Stimulated activated CD8-positive, alpha-beta memory T cell treated with anti-CD3 and anti-CD28 coated beads, Interleukin-15, amount 100 ng/mL, for 4 hours (primary cell): ENCODE results near the gene DUOX1.
A peak's percentile ranks its signal among the peaks of the same experiment; 100 is the strongest.

ENCODE experiments used
- DNase-seq, 2 donors: peaks; one replicate each; pipeline ENCODE4 v3.0.0-alpha.2; 2020; ENCODE audit warnings: low read depth in 2 of 2

The DUOX1 gene

DNA sequence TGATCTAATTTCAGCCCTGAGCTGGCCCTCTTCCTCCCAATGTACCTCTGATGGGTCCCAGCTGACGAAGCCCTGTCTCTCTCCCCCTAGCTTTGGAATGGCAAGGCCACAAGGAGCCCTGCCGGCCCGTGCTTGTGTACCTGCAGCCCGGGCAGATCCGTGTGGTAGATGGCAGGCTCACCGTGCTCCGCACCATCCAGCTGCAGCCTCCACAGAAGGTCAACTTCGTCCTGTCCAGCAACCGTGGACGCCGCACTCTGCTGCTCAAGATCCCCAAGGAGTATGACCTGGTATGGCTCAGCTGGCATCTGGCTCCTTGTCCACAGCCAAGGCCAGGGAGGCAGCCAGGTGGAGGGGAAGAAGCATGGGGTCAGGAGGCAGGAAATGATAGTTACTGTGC lies 14.2 kb downstream of the DUOX1 start:
- no peak for DNase-seq

DNA sequence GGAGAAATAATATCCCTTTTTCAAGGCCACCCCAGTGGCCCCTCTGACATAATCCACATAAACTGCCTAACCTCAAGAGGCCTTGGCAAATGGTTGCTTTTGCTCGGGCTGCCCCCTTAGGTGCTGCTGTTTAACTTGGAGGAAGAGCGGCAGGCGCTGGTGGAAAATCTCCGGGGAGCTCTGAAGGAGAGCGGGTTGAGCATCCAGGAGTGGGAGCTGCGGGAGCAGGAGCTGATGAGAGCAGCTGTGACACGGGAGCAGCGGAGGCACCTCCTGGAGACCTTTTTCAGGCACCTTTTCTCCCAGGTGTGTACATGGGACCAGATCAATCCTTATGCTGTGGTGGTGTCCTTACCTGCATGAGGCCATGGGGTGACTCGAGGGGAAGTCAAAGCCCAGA lies 15.0 kb downstream of the DUOX1 start:
- DNase-seq = no peak

DNA sequence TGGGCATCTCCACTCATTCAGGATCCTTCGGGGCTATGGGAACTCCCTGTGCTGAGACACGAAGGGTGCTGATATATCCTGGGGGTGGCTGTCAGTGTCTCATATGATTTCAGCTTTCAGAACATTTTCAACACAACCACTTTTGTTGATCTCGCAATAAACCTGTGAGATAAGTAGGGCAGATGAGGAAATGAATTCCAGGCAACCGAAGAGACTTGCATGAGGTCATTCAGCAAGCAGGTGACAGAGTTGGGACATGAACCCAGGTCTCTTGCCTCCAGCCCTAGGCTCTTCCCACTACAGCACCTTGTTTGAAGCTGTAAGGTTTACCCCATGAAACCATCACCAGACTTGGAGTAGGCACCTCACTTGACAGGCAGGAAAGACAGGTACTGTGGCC lies 16.6 kb downstream of the DUOX1 start:
- no peak for DNase-seq

DNA sequence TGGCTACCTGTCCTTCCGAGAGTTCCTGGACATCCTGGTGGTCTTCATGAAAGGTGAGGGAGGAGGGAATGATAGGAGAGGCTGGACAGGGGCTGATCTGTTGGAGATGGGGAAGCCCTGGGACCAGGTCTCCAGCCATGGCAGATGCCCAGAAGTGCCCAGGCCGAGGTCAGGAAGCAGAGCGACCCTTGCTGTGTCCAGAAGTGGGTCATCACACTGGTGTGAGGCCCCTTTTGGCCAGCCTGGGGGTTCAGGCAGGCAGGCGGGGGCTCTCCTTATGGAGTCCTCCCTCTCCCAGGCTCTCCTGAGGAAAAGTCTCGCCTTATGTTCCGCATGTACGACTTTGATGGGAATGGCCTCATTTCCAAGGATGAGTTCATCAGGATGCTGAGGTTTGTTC lies 17.8 kb downstream of the DUOX1 start:
- DNase-seq = no peak

DNA sequence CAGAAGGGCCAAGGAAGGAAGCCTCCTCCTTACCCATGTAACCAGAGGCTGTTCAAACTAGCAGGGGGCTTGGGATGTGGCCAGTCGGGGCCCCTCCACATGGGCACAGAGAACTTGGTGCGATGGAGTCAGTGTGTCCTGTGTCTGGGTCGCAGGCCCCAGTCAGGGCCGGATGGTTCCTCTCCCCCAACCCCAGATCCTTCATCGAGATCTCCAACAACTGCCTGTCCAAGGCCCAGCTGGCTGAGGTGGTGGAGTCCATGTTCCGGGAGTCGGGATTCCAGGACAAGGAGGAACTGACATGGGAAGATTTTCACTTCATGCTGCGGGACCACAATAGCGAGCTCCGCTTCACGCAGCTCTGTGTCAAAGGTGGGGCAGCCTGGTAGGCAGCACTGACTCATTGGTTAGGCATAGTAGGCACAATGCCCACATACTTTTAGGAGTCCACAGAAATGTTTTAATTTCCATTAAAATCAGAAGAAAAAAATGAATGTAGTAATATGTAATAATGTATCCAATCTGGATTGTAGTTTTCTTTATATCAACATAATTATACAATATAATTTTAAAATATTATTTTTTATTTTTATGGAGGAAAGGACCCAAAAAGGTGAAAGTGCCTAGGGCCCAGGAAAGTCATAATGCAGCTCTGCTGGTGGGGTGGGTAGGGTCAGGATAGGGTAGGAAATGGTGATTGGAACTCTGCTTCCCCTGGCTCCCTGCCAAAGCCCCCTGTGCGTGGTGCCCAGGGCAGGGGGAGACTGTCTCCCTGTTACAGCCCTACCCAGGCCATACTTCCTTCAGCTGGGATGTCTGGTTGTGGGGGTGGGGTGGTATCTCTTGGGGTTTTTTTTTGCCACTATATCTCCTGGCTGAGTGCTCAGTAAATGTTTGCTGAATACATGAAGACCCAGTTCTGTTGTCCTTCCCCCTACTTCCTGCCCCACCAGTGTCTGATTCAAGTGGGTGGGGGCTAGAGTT lies 18.6 kb downstream of the DUOX1 start:
- DNase-seq = no peak

DNA sequence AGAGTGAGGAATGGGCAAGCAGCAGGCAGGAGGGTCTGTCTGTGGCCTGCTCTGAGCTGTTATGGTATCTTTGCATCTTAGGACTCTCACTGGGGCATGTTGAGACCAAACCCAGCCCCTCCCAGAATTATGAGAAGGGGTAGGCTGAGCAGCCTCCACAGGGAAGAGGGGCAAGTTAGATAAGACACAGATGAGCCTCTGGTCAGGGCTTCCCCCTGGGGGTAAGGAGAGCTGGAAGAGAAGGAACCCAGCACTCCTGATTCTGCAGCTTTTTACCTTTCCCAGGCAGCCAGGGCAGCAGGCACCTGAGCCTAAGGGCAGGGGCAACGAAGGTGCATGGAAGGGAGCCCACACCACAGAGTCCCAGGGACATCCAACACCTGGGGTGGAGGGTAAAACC lies 19.3 kb downstream of the DUOX1 start:
- no peak for DNase-seq

DNA sequence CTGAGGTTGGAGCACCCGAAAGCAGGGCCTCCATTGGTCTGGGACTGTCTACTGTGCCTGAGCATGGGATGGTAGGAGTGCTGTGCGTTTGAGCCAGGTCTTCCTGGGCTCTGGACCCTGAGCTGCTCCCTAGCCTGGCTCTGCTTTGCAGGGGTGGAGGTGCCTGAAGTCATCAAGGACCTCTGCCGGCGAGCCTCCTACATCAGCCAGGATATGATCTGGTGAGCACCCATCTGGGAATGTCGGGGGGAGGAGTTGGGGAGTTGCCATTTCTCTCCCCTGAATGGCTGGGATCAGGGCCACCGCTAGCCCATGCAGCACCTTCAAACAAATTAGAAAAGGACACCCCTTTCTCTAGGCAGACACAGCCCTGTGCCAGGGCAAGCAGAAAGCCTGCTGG lies 20.7 kb downstream of the DUOX1 start:
- DNase-seq = no peak

DNA sequence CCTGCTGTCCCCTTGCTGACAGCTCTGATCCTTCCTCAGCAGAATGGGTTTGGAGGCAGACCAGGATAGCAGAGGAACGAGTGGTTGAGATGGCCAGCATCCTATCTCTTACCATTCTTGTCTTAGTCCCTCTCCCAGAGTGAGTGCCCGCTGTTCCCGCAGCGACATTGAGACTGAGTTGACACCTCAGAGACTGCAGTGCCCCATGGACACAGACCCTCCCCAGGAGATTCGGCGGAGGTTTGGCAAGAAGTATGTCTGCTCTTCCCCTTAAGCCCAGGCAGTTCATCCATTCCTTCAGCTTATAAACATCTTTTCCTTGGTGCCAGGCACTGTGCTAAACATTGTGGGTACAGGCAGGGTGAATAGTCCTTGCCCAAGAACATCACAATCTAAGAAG lies 21.2 kb downstream of the DUOX1 start:
- no peak for DNase-seq

DNA sequence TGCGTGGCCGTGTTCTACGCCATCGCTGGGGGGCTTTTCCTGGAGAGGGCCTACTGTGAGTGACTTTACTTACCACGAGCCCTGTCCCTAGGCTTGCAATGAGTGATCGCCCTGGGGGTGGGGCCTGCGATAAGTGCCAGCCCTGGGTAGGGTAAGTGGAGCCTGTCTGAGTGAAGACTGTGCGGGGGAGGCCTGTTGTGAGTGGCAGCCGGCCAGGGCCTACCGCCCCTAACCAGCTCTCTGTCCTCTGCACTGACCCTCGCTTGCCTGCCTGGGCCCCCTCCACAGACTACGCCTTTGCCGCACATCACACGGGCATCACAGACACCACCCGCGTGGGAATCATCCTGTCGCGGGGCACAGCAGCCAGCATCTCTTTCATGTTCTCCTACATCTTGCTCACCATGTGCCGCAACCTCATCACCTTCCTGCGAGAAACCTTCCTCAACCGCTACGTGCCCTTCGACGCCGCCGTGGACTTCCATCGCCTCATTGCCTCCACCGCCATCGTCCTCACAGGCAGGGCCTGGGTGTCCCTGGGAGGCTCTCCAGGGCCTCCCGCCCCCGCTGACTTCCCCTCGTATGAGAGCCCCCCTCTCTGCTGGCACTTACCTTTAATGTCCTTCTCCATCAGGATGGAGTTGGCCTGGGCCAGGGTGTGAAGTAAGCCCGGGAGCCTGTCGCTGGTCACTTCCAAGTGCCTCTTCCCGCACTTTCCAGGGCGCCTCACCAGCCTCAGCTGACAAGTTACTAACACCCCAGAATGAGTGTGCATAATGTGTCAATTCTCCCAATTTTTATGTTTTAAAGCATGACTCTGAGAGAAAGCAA lies 22.4 kb downstream of the DUOX1 start:
- no peak for DNase-seq

DNA sequence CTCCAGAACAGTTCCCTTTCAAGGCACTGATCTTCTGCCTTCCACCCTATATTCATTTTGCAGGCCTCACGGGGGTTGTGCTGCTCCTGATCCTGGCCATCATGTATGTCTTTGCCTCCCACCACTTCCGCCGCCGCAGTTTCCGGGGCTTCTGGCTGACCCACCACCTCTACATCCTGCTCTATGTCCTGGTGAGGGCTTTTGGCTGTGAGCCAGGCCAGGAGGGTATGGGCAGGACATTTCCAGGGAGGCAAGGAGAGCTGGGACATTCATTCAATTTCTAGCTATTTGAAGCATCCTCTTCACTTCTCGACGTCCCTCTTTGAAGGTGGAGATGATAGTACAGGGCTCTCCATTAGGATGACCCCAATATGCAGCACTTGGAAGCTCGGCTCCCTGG lies 25.9 kb downstream of the DUOX1 start:
- DNase-seq = no peak

DNA sequence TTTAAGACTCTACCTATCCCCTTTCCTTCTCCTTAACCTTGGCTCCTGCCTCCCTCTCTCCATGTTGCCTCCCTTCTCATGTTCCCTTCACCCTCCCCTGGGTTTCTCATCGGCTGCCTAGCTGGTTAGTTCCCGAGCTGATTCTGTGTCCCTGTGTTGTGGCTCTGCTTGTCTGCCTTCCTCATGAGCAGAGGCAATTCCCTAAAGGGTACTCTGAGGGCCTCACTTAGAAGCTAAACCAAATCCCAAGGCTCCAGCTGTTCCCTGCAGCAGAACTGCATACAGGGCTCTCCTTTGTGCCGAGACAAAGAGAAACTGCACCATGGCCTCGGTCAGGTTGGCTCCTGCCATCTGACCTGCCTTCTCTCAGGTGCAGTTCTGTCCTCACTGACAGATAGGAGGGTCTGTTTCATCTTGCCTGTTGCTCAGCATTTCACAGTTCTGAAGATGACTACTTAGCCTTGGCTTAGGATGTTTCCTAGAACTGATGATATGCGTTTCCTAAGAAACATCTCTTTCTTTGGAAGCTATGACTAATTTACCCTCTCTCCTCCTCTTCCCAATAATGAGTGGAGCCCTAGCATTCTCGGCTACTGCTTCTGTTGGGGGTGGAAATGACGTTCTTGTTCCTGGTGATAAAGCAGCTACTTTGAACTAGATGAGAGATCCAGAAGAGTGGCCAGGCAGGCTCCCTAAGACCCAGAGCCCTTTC lies 27.1 kb downstream of the DUOX1 start:
- no peak for DNase-seq

DNA sequence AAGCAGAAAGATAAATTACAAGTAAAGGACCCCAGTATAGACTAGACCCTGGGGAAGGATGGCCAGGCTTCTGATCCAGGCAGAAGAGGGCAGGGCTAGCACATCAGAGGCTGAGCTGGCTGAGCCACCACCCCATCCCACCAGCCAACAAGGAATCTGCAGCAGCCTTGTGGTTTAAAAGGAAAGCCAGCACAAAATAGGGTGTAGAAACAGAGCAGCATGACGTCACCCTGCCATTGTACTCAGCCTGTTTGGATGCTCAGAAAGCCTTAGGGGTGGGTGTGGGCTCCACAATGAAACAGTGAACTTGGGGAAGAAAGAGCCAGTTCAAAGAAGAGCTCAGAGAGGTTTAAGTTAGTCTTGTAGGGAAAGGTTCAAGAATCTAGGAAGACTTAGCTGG lies 28.2 kb downstream of the DUOX1 start:
- no peak for DNase-seq

DNA sequence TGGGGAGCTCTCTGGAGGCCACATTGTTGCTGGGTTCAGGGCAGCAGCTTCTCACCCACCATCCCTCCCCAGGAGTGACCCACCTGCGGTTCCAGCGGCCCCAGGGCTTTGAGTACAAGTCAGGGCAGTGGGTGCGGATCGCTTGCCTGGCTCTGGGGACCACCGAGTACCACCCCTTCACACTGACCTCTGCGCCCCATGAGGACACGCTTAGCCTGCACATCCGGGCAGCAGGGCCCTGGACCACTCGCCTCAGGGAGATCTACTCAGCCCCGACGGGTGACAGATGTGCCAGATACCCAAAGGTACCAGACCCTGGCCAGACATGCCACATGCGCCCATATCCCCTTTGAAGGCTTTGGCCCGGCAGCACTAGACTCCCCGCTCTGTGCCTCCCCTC lies 31.9 kb downstream of the DUOX1 start:
- no peak for DNase-seq

DNA sequence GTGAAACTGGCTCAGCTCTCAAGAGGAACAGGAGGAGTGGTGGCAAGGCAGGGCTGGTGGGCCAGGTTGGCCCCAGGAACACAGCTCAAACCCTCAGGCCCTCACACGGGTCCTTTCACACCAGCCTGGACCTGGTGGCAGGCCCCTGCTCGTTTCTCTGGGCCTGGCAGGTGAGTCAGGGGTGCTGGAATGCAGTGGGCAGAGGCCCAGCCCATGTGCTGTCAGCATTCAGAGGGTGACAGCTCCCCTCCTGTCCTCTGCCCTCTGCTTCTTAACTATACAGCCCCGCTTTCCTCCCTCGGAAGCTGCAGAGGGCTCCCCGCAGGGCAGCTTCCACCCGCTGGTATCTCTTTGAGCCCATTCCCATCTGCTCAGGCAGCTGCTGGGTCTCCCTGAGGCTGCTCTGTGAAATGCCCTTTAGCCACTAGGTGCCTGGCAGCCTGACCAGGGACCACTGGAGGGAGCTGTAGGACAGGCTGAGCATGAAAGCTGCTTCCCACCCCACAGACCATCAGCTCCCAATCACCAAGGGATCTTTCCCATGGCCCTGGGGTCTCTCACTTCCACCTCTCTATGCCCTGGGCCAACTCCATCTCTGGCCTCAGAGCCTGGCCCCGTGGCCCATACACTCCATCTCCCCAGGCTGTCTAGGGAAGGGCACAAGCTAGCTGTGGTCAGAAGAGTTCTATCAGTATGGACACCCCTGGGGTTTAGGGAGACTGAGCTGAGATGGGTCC lies 33.1 kb downstream of the DUOX1 start:
- DNase-seq = peak; percentile 30 to 31

DNA sequence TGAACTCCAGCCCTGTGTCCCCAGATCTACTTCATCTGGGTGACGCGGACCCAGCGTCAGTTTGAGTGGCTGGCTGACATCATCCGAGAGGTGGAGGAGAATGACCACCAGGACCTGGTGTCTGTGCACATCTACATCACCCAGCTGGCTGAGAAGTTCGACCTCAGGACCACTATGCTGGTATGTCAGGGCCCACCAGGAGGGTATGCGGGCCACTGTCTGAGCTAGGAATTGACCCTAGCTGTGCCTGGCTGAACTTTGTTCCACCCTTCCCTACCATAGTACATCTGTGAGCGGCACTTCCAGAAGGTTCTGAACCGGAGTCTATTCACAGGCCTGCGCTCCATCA lies 33.7 kb downstream of the DUOX1 start:
- no peak for DNase-seq

DNA sequence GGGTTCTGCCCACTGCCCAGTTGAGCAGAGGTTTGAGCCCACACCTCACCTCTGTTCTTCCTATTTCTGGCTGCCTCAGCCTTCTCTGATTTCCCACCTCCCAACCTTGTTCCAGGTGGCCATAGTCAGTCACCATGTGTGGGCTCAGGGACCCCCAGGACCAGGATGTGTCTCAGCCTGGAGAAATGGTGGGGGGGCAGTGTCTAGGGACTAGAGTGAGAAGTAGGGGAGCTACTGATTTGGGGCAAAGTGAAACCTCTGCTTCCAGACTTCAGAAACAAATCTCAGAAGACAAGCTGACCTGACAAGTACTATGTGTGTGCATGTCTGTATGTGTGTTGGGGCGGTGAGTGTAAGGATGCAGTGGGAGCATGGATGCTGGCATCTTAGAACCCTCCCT lies 35.1 kb downstream of the DUOX1 start:
- no peak for DNase-seq

DNA sequence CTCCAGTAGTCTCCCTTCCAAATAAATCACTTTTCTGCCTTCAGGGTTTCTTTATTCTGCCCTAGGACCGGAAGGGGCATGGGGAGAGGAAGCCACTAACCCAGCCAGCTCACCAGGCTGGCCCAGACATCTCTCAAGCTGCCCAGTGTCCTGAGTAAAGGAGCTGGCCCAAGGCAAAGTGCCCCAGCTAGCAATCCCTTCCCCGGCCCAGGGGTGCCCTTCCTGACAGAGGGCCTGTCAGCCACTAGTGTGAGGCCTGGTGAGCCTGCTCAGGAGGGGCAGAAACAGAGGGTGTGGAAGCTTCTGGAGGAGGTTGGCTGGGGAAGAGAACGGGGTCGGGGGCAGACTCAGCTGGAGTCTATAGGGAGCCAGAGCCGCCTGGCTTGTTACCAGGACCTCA lies 35.7 kb downstream of the DUOX1 start:
- DNase-seq = no peak

DNA sequence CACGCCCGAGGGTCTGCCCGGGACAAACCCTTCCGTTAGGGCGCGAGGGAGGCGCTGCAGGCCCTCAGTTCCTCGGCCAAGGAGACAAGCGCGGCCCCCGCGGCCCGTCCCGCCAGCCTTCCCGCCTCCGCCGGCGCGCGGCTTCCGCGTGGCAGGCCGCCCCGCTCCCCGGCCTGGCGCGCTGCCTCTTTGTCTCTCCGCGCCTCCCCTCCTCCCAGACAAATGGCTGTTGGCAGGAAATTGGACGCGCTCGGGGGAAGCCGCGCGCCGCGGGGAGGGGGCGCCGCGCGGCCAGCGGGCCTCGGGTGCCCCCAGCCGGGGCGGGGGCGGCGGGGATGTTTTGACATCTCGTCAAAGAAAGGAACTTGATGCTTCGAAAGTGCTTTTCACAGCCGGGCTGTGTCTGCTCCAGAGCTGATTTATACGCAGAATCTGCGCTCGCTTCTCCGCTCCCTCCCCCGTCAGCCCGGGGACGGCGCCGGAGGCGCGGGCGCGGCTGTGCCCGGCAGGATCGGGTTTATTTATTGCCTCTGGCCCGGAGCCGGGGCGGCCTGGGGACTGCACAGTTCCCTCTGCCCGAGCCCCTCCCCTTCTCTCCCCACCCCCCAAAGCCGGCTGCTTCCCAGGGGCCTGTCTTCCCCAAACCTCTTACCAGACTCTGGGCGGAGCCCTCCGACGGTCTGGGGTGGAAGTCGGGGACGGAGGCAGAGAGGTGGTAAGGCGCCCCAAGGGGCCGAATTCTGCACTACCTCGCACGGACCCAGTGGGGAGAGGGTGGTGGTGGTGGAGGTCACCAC lies 37.2 kb downstream of the DUOX1 start:
- peak; percentile 64 for DNase-seq

DNA sequence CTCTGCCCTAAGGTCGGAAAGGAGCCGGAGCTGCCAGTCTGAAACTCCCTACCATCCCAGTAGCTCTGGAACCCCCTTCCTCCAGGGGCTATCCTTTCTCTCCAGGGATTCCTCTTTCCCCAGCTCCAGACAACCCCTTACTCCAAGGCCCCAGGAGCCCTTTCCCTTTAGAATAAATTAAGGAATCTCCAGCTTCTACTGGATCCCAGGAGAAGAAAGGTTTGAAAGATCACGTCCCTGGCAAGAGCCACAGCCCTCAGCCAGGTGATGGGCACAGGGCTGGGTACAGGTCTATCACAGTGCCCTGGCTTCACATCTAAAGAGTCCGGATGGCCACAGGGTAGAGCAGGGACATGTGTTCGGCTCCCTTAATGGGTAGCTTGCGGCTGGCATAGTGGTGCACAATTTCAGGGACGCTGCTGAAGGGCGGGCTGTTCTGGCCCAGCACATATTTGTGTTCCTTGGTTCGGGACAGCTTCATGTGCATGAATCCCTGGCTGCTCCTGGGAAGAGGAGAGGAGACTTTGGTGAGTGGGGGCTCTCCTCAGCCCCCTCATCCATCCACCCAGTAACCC lies 37.9 kb downstream of the DUOX1 start:
- no peak for DNase-seq

DNA sequence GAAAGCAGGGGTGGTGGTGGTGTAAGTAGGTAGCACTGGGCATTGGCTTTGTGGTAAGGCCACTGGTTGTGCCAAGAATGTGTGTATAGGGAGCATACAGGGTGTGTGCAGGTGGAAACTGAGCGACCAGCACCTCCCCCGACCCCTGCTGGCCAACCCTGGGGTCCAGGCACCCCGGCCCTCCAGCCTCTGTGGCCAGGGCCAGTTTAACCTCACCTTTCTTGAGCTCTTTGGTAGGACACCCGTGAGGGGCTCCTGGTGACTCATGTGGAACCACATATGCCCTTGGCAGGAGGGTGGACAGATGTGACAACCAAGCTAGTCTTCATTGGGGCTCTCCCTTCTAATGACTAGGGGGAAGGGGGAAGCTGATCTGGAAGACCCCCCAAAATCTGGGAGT lies 38.5 kb downstream of the DUOX1 start:
- no peak for DNase-seq
